GM12873 (cell line): ENCODE results near the gene CAPRIN1.

ENCODE experiments used
- TF ChIP-seq, protein P1 (sequence below): IDR thresholded peaks from 2 replicates; pipeline ENCODE4 v1.5.1; 2012; ENCODE audit warnings: low read depth, mild to moderate bottlenecking, moderate library complexity, low read length, control low read depth; ENCODE audit not compliant: insufficient read depth; ENCODE audit errors: missing control alignments

The CAPRIN1 gene

DNA sequence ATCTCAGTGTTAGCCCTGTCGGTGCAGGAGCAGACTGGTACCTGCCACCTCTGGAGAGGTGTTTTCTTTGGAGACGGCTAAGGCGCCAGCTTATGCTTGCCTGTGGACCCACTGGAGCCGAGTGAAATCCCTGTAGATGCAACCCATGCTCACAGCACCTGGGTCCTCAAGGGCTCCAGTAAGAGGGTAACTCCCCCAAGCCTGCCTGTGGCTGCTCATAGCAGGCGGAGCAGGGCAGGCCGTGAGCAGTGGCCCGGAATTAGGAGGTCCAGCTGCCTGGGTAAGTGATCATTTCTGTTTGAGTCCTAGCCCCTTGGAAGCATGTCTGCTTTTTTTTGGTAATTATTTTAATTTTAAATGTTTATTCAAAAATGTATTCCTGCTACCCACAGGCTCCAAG is 97.7 kb downstream of the CAPRIN1 start:
- TF ChIP-seq, protein P1, sequence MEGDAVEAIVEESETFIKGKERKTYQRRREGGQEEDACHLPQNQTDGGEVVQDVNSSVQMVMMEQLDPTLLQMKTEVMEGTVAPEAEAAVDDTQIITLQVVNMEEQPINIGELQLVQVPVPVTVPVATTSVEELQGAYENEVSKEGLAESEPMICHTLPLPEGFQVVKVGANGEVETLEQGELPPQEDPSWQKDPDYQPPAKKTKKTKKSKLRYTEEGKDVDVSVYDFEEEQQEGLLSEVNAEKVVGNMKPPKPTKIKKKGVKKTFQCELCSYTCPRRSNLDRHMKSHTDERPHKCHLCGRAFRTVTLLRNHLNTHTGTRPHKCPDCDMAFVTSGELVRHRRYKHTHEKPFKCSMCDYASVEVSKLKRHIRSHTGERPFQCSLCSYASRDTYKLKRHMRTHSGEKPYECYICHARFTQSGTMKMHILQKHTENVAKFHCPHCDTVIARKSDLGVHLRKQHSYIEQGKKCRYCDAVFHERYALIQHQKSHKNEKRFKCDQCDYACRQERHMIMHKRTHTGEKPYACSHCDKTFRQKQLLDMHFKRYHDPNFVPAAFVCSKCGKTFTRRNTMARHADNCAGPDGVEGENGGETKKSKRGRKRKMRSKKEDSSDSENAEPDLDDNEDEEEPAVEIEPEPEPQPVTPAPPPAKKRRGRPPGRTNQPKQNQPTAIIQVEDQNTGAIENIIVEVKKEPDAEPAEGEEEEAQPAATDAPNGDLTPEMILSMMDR = no peak

DNA sequence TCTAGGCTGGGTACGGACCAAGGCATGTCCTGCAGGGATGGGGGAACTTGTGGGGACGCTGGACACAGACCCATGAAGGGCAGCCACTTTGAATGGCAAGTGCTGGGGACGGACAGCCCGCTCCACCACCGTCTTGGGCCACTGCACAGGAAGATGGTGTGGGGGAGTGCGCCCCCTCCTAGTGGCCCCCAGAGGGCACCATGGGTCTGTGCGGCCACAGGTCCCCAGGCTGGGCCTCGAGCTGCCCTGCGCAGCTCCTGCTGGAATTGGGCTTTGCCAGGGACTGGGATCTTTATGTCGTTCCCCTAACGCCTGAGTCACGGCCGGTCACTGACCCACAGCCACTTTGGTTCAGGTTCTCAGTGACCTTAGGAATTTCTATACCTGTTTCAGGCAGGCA is 98.3 kb downstream of the CAPRIN1 start:
- TF ChIP-seq, protein P1 = peak; percentile 43

DNA sequence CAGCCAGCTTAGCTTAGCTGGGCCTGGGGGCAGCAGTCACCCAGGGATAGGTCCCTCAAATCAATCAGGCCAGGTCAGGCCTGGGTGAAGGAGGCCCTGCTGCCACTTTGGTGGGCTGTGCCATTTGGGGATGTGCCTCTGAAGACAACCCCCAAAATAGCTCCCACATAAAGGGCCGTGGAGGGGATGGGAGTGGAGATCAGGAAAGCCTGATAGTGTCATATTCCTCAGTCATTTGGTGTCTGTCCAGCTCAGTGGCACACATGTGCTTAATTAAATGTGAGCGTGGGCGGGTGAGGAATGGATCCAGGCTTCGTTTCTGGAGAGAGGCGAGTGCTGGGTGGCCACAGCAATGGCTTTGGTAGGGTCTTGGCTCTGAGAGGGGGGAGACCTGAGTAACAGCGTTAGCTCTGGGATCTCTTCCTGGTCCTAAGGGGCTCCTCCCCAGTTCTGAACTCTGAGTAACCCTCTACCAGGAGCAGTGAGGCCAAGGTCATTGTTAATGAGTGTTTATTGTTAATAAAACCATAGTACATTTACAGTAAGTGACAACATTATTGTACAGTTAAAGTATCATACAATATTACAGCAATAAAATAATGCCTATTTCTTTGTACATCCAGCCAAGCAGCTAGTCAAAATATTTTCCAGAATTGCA is 99.1 kb downstream of the CAPRIN1 start:
- TF ChIP-seq, protein P1 = no peak
